DLD1 (cell line): ENCODE data around the gene VEZT.

Experiments used
- in situ Hi-C: cut with HindIII; loops from 2 replicates; pipeline ENCODE4 v1.10.0; 2017; ENCODE audit warnings: low sequenced_read_pairs

VEZT gene

GRCh38 chr12:95248604-95249360, 31.2 kb downstream of the VEZT start:
- in situ Hi-C loops = no loop called here

- in situ Hi-C loops = no loop called here
These were observed 35.8 kb downstream of the VEZT start for GRCh38 chr12:95253386-95253785.

GRCh38 chr12:95257541-95257940, 39.9 kb downstream of the VEZT start:
- in situ Hi-C loops = no loop called here

GRCh38 chr12:95258151-95258550, 40.5 kb downstream of the VEZT start:
- in situ Hi-C loops = no loop called here

- in situ Hi-C loops = no loop called here
These were observed 41.2 kb downstream of the VEZT start for GRCh38 chr12:95258803-95259202.

- in situ Hi-C loops = no loop called here
These were observed 41.8 kb downstream of the VEZT start for GRCh38 chr12:95259368-95259767.

- in situ Hi-C loops = no loop called here
These were observed 43.5 kb downstream of the VEZT start for GRCh38 chr12:95261109-95261508.

- in situ Hi-C loops = no loop called here
These were observed 45.2 kb downstream of the VEZT start for GRCh38 chr12:95262808-95263207.

- in situ Hi-C loops = no loop called here
These were observed 48.2 kb downstream of the VEZT start for GRCh38 chr12:95265765-95266164.

- in situ Hi-C loops = no loop called here
These were observed 48.6 kb downstream of the VEZT start for GRCh38 chr12:95266254-95266653.

GRCh38 chr12:95269892-95270291, 52.3 kb downstream of the VEZT start:
- in situ Hi-C loops = no loop called here

GRCh38 chr12:95271465-95271864, 53.9 kb downstream of the VEZT start:
- in situ Hi-C loops = no loop called here

- in situ Hi-C loops = no loop called here
These were observed 59.5 kb downstream of the VEZT start for GRCh38 chr12:95277139-95277538.

GRCh38 chr12:95279856-95280255, 62.2 kb downstream of the VEZT start:
- in situ Hi-C loops = no loop called here

GRCh38 chr12:95282266-95282665, 64.7 kb downstream of the VEZT start:
- in situ Hi-C loops = no loop called here

GRCh38 chr12:95283371-95283770, 65.8 kb downstream of the VEZT start:
- in situ Hi-C loops = no loop called here

- in situ Hi-C loops = no loop called here
These were observed 69.1 kb downstream of the VEZT start for GRCh38 chr12:95286713-95287112.

- in situ Hi-C loops = no loop called here
These were observed 73.9 kb downstream of the VEZT start for GRCh38 chr12:95291501-95291900.

- in situ Hi-C loops = no loop called here
These were observed 81.3 kb downstream of the VEZT start for GRCh38 chr12:95298916-95299315.

- in situ Hi-C loops = no loop called here
These were observed 82.7 kb downstream of the VEZT start for GRCh38 chr12:95300286-95300685.

- in situ Hi-C loops = no loop called here
These were observed 85.9 kb downstream of the VEZT start for GRCh38 chr12:95303476-95303875.

GRCh38 chr12:95304673-95305198, 87.1 kb downstream of the VEZT start:
- in situ Hi-C loops = no loop called here

- in situ Hi-C loops = no loop called here
These were observed 95.0 kb downstream of the VEZT start for GRCh38 chr12:95312656-95313055.
